ENCODE results near the gene SNRNP35. TPM values are rescaled to one million over a fixed set of nuclear protein-coding genes. Genes with fewer than 3 reads are reported as not detected.
"Not testable (repeated sequence)": the region's sequence is repeated elsewhere in the genome, so short reads cannot be mapped to it uniquely, and the experiment has no call there.

Gene SNRNP35
- total RNA-seq, 2 donors from 2014 or later = 38.2 to 42.3 TPM

DNA sequence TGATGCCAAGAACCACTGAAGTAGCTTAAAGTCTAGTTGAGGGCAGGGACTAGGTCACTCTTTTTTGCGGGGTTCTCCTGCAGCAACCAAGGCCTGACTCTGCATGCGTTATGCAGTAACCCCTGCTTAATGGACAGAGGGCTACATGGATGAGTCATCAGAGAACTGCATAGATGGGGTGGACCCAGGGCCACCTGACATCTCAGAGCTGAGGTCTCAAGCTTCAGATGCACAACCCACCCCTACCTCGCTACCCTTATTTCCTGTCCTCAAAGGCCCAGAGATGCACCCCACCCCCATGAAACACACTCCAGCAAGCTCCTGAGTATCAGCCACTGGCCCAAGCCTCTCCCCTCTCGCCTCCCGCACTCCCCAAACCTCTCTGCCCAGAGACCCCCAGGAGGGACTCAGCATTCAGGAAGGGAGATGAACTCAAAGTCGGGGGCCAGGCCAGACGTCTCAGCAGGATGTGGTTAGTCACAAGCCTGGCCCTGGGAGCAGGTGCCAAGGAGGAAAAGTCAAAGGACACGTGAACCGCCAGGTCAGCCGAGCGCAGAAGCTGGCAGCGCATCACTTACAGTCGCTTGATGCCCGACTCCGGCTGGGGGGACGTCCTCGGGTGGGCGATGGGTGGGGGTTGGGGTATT, 25.8 kb downstream of the SNRNP35 start:
- H3K27ac Mint-ChIP-seq = no peak overlapping the region
- peak overlapping the region in 1 of 2 donors; percentile 12 for H3K4me3 Mint-ChIP-seq
- H3K27me3 Mint-ChIP-seq (ENCODE audit: low read depth) = no peaks in the 10 kb centered on the region
- H3K9me3 Mint-ChIP-seq = no peaks in the 10 kb centered on the region
- H3K36me3 Mint-ChIP-seq (ENCODE audit: insufficient read depth in 2 of 2) = no peaks in the 10 kb centered on the region
- H3K4me1 Mint-ChIP-seq (ENCODE audit: low read depth) = peaks cover 35% of the 10 kb centered on the region
- DNase-seq (no peak), ATAC-seq (replicated peaks in 1 of 2) (peak; percentile 17 to 35)

DNA sequence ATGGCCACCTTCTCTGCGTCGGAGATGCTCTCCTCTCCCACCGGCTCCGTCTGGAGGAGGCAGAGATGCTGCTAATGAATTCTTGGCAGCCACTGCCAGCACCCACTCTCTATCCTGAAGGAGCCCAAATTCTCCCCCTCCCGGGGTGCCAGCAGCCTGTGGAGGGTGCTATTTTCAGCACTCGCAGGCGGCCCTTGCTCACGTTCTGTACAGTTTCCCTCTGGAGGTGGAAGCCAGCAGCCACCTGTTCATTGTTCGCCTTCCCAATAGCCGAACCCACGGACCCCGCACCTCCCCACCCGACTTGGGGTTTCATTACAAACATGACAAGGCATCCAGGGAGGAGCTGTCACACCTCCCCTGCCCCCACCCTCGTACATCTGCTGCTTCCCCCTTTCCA, 27.8 kb downstream of the SNRNP35 start:
- ATAC-seq (replicated peaks in 1 of 2) = no peak
- Mint-ChIP-seq H3K4me1 (ENCODE audit: low read depth) (peaks cover 25% of the 10 kb centered on the region), H3K36me3 (ENCODE audit: insufficient read depth in 2 of 2) (no peaks in the 10 kb centered on the region), H3K27me3 (ENCODE audit: low read depth) (no peaks in the 10 kb centered on the region), H3K27ac (no peak overlapping the region), H3K9me3 (no peaks in the 10 kb centered on the region), H3K4me3 (no peak overlapping the region)
- DNase-seq = no peak

DNA sequence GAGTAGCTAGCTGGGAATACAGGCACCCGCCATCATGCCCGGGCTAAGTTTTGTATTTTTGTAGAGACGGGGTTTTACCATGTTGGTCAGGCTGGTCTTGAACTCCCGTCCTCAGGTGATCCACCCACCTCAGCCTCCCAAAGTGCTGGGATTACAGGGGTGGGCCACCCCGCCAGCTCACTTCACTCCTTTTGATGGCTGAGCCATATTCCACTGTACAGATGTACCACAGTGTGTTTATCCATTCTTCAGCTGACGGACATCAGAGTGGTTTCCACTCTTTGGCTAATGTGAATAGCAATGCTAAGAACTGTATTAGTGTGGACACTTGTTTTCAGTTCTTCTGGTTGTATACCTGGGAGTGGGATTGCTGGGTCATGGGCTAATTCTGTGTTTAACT, 29.5 kb downstream of the SNRNP35 start:
- Mint-ChIP-seq H3K36me3 (ENCODE audit: insufficient read depth in 2 of 2) (no peaks in the 10 kb centered on the region), H3K27ac (no peak overlapping the region)

DNA sequence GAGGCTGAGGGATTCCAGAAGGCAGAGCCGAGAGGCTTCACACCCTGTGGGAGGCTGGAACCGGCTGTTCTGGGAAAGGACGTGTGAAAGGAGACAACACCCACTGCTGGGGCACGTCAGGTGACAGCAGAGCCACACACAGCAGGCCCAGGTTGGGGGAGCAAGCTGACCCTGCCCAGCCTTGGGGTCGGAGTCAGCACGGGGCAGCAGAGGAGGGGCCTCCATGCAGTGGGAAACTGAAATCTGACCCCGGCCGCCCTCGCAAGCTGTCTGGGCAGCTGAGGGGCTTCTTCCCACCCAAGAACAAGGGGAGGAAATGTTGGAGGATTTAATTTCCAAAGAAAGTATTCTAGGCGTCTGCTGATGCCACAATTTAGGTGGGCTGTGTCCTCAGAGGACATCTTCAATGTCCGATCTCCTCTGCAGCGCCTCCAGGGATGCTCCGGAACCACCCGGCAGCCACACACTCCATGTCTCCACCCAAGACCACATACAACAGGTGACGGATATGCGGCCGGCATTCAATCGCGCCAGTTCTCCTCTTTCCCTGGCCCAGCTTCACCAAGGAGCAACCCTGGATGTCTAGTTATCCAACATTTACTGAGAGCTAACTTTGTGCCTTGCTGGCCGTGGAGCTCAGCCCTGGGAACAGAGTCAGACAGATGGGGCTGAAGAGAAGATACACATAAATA, 30.7 kb downstream of the SNRNP35 start:
- Mint-ChIP-seq H3K4me1 (ENCODE audit: low read depth) (peaks cover 16% of the 10 kb centered on the region), H3K9me3 (no peaks in the 10 kb centered on the region), H3K27ac (no peak overlapping the region), H3K36me3 (ENCODE audit: insufficient read depth in 2 of 2) (no peaks in the 10 kb centered on the region), H3K4me3 (no peak overlapping the region), H3K27me3 (ENCODE audit: low read depth) (no peaks in the 10 kb centered on the region)
- no peak for ATAC-seq (replicated peaks in 1 of 2)
- no peak for DNase-seq

More for the DNA sequence above, 29.5 kb downstream of the SNRNP35 start:
- no peak for DNase-seq
- no peak for ATAC-seq (replicated peaks in 1 of 2)
- Mint-ChIP-seq H3K4me3 (no peak overlapping the region), H3K27me3 (ENCODE audit: low read depth) (no peaks in the 10 kb centered on the region), H3K9me3 (no peaks in the 10 kb centered on the region), H3K4me1 (ENCODE audit: low read depth) (peaks cover 25% of the 10 kb centered on the region)

DNA sequence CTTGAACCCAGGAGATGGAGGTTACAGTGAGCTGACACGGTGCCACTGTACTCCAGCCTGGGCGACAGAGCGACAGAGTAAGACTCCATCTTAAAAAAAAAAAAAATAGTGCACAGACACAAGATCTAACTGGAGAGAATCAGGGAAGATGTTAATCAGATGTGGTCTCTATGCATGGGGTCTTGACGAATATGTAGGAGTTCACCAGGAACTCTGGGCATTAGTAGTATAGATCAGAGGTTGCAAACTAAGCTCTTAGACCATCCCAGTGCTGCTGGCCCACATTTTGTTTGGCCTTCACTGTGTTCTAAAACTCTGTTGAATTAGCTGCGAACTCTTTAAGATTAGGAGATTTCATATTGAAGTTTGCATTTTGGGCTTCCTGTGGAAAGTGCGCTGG, 31.6 kb downstream of the SNRNP35 start:
- H3K36me3 Mint-ChIP-seq (ENCODE audit: insufficient read depth in 2 of 2) = no peaks in the 10 kb centered on the region
- no peak overlapping the region for H3K4me3 Mint-ChIP-seq
- no peak overlapping the region for H3K27ac Mint-ChIP-seq
- H3K9me3 Mint-ChIP-seq = no peaks in the 10 kb centered on the region
- H3K27me3 Mint-ChIP-seq (ENCODE audit: low read depth) = no peaks in the 10 kb centered on the region
- no peak for ATAC-seq (replicated peaks in 1 of 2)
- no peak for DNase-seq
- peaks cover 8% of the 10 kb centered on the region for H3K4me1 Mint-ChIP-seq (ENCODE audit: low read depth)

DNA sequence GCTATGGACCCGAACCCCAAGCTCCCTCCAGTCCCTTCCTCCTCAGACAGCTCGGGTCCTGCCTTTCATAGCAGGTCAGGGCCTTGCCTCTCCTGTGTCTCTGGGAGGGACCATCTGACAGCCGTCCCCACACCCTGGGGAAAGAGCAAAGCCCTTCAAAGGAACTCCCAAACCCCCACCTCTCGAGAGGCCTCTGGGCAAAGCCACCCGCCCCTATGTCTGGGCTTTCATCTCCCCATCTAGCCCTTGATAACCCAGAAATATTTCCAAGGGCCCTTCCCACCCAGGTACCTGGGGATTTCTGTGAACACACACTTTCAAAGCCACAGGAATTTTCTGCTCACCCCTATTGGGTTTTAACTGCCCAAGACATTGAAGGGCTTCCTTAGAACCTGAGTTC, 32.1 kb downstream of the SNRNP35 start:
- no peaks in the 10 kb centered on the region for H3K9me3 Mint-ChIP-seq
- no peaks in the 10 kb centered on the region for H3K27me3 Mint-ChIP-seq (ENCODE audit: low read depth)
- peaks cover 2% of the 10 kb centered on the region for H3K4me1 Mint-ChIP-seq (ENCODE audit: low read depth)
- no peaks in the 10 kb centered on the region for H3K36me3 Mint-ChIP-seq (ENCODE audit: insufficient read depth in 2 of 2)
- H3K4me3 Mint-ChIP-seq = no peak overlapping the region
- H3K27ac Mint-ChIP-seq = no peak overlapping the region
- DNase-seq (no peak), ATAC-seq (replicated peaks in 1 of 2) (no peak)

DNA sequence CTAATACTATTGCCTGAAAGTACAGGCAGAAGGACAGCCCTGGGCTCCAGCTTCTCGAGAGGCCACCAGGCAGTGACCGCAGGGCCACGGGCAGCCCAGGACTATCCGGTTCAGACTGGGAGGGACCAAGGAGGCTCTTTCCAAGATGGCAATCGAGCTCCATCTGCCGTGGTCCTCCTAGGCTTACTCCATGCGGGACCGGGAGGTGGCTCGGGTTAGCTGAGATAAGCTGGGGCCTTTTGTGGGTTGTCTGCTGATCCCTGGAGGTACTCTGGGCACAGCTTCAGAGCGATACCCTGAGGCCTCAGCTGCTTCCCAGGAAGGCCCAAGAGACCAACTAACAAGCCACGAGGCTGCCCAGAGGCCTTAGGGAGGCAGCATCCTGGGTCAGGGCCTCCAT, 33.1 kb downstream of the SNRNP35 start:
- H3K27me3 Mint-ChIP-seq (ENCODE audit: low read depth) = no peaks in the 10 kb centered on the region
- H3K27ac Mint-ChIP-seq = no peak overlapping the region
- H3K36me3 Mint-ChIP-seq (ENCODE audit: insufficient read depth in 2 of 2) = no peaks in the 10 kb centered on the region
- DNase-seq (no peak), ATAC-seq (replicated peaks in 1 of 2) (no peak)
- no peak overlapping the region for H3K4me3 Mint-ChIP-seq
- no peaks in the 10 kb centered on the region for H3K9me3 Mint-ChIP-seq
- no peaks in the 10 kb centered on the region for H3K4me1 Mint-ChIP-seq (ENCODE audit: low read depth)

DNA sequence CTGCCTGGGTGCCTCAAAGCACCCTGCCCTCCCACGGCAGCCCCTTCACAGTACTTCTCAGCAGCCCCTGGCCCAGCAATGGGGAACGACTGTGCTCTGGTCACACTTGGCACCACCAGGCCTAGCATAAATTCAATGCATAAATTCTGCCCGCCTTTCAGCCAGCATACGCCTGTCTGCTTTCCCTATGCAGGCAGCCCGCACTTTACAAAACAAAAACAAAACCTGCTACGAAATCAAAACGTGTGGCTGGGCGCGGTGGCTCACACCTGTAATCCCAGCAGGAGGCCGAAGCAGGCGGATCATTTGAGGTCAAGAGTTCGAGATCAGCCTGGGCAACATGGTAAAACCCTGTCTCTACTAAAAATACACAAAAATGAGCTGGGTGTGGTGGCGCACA, 33.5 kb downstream of the SNRNP35 start:
- no peaks in the 10 kb centered on the region for H3K36me3 Mint-ChIP-seq (ENCODE audit: insufficient read depth in 2 of 2)
- H3K27me3 Mint-ChIP-seq (ENCODE audit: low read depth) = no peaks in the 10 kb centered on the region
- H3K4me1 Mint-ChIP-seq (ENCODE audit: low read depth) = no peaks in the 10 kb centered on the region
- H3K9me3 Mint-ChIP-seq = no peaks in the 10 kb centered on the region
- no peak overlapping the region for H3K27ac Mint-ChIP-seq
- ATAC-seq (replicated peaks in 1 of 2) (no peak), DNase-seq (no peak)
- H3K4me3 Mint-ChIP-seq = no peak overlapping the region

DNA sequence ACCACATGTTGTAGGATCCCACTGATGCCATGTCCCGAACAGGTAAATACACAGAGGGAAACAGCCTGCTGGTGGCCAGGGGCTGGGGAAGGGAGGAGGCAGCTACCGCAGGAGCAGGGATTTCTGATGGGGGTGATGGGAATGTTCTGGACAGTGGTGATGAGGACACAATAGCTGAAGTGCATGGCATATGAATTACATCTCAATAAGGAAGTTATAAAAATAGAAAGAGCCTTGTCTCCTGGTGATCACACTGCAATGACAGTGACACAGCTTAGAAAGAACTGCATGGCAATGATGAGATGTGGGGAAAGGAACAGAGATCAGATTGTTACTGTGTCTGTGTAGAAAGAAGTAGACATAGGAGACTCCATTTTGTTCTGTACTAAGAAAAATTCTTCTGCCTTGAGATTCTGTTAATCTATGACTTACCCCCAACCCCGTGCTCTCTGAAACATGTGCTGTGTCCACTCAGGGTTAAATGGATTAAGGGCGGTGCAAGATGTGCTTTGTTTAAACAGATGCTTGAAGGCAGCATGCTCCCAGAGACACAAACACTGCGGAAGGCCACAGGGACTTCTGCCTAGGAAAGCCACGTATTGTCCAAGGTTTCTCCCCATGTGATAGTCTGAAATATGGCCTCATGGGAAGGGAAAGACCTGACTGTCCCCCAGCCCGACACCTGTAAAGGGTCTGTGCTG, 34.5 kb downstream of the SNRNP35 start:
- not testable (repeated sequence) for H3K4me1 Mint-ChIP-seq (ENCODE audit: low read depth); ATAC-seq (replicated peaks in 1 of 2); H3K27me3 Mint-ChIP-seq (ENCODE audit: low read depth); H3K27ac Mint-ChIP-seq; H3K9me3 Mint-ChIP-seq; DNase-seq; H3K4me3 Mint-ChIP-seq; H3K36me3 Mint-ChIP-seq (ENCODE audit: insufficient read depth in 2 of 2)

DNA sequence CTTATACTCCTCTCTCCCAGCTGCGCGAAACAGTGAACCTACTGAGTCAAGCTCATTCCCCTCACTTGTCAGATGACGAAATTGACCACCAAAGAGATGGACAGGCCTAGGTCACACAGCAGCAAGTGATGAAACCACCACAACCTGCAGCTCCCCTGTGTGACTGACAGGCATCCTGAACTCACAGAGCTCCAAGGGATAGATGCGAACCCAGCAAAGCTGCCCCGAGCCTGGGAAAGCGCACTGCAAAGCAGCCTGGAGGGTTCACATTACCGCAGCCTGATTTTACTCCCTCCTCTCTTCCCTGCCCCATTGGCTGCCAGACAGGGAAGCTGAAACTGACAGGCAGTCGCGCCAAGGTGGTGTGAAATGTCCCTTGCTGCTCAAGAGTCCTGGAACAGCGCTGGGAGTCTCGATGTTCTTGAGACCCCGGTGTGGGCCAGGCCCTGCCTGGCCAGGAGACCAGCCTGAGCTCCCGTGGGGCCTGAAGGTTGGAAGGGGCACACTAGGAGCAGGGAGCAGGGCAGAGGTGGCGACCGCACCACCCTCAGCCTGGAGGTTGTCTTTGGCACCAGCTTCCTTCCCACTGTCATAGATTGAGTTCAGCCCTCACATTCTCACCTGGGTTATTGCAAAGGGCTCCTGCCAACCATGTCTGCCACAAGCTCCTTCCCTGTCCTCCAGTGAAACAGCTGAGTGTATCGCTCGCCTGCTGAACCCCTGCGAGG, 36.3 kb downstream of the SNRNP35 start:
- H3K27me3 Mint-ChIP-seq (ENCODE audit: low read depth) = no peaks in the 10 kb centered on the region
- ATAC-seq (replicated peaks in 1 of 2) = no peak

DNA sequence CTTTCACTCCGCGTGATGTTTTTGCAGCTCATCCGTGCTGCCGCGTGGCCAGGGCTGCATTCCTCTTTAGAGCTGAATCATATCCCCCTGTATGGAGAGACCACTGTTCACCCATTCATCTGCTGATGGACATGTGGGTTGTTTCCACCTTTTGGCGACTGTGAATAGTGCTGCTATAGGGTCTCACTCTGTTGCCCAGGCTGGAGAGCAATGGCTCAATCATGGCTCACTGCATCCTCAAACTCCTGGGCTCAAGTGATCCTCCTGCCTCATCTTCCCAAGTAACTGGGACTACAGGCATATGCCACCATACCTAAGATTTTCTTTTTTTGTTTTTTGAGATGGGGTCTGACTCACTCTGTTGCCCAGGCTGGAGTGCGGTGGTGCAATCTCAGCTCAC, 39.1 kb downstream of the SNRNP35 start:
- H3K36me3 Mint-ChIP-seq (ENCODE audit: insufficient read depth in 2 of 2) = no peaks in the 10 kb centered on the region
- H3K4me3 Mint-ChIP-seq = no peak overlapping the region
- no peaks in the 10 kb centered on the region for H3K27me3 Mint-ChIP-seq (ENCODE audit: low read depth)
- H3K9me3 Mint-ChIP-seq = no peaks in the 10 kb centered on the region
- H3K4me1 Mint-ChIP-seq (ENCODE audit: low read depth) = no peaks in the 10 kb centered on the region
- no peak overlapping the region for H3K27ac Mint-ChIP-seq
- ATAC-seq (replicated peaks in 1 of 2) = no peak
- no peak for DNase-seq

More for the DNA sequence above, 36.3 kb downstream of the SNRNP35 start:
- Mint-ChIP-seq H3K4me1 (ENCODE audit: low read depth) (no peaks in the 10 kb centered on the region), H3K9me3 (no peaks in the 10 kb centered on the region), H3K27ac (no peak overlapping the region), H3K4me3 (no peak overlapping the region), H3K36me3 (ENCODE audit: insufficient read depth in 2 of 2) (no peaks in the 10 kb centered on the region)
- DNase-seq = no peak

DNA sequence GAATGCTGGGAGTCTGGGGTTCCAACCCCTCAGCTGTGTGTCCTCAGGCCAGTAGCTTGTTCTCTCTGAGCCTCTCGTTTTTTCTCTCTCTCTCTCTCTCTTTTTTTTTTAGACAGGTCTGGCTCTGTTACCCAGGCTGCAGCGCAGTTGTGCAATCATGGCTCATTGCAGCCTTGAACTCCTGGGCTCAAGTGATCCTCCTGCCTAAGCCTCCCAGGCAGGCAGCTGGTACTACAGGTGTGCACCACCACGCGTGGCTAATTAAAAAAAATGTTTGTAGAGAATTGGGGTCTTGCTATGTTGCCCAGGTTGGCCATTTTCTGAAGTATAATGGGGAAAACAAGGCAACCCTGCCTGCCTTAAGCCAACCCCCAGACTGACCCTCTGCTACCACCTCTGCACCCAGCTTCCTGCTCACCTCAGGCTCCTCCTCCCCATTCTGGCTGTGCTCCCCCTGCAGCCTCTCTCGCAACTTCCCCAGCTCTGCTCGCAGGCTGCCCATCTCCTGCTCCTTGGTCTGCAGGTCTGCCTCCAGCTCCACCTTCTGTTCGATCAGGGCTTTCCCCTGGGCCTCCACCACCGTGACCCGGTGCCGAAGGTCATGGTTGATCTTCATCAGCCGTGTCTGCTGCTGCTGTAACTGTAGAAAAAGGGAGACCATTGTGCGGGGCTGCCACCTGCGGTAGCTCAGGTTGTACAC, 40.3 kb downstream of the SNRNP35 start:
- ATAC-seq (replicated peaks in 1 of 2) (no peak), DNase-seq (no peak)
- no peak overlapping the region for H3K4me3 Mint-ChIP-seq

DNA sequence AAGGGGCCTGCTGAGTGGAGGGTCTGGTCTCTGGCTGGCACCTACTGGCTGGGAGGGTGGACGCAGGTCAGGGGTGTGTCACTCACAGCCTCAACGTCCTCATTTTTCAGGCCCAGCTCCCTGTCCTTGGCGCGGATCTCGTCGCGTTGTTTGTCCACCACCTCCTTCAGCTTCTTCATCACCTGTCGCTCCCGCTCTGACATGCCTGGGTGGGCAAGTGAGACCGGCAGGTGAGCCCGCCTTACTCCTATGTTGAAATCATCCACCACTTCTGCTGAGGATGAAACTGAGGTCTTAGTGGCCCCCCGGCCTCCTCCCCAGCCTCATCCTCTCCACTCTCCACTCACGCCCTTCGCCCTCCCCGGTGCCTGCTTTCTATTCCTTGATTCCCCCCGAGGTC, 41.4 kb downstream of the SNRNP35 start:
- H3K27ac Mint-ChIP-seq = no peak overlapping the region
- H3K4me3 Mint-ChIP-seq = no peak overlapping the region
- no peaks in the 10 kb centered on the region for H3K27me3 Mint-ChIP-seq (ENCODE audit: low read depth)
- DNase-seq (no peak), ATAC-seq (replicated peaks in 1 of 2) (no peak)
- no peaks in the 10 kb centered on the region for H3K9me3 Mint-ChIP-seq
- no peaks in the 10 kb centered on the region for H3K36me3 Mint-ChIP-seq (ENCODE audit: insufficient read depth in 2 of 2)
- H3K4me1 Mint-ChIP-seq (ENCODE audit: low read depth) = no peaks in the 10 kb centered on the region

More for the DNA sequence above, 40.3 kb downstream of the SNRNP35 start:
- H3K4me1 Mint-ChIP-seq (ENCODE audit: low read depth) = no peaks in the 10 kb centered on the region
- H3K36me3 Mint-ChIP-seq (ENCODE audit: insufficient read depth in 2 of 2) = no peaks in the 10 kb centered on the region
- H3K27me3 Mint-ChIP-seq (ENCODE audit: low read depth) = no peaks in the 10 kb centered on the region
- no peak overlapping the region for H3K27ac Mint-ChIP-seq
- H3K9me3 Mint-ChIP-seq = no peaks in the 10 kb centered on the region

Data from activated T-cell treated with anti-CD3 and anti-CD28 coated beads, Interleukin-2, amount 50 U/mL, for 72 hours (primary cell).